Suprapubic skin (tissue), 4 donors: ENCODE data around the gene PLOD2.

Experiments used
- CTCF ChIP-seq, 2 donors: fragments of 200-600 bp in 1 of 2; fragments of 450-650 bp in 1 of 2; sonication (generic) in 1 of 2; IDR thresholded peaks; one replicate each; pipeline ENCODE4 v1.5.1; 2016 to 2019; ENCODE audit warnings: antibody characterized with exemption in 2 of 2, mild to moderate bottlenecking in 1 of 2, moderate library complexity in 1 of 2
- EP300 ChIP-seq: sonication (generic); formaldehyde crosslinking; IDR thresholded peaks from one replicate; pipeline ENCODE4 v1.6.1; 2017; ENCODE audit warnings: antibody characterized with exemption
- POLR2A ChIP-seq, 2 donors: fragments of 450-650 bp; IDR thresholded peaks; one replicate each; pipeline ENCODE4 v1.6.1; 2017; ENCODE audit warnings: antibody characterized with exemption in 2 of 2, mild to moderate bottlenecking in 2 of 2, moderate library complexity in 2 of 2
- POLR2AphosphoS5 ChIP-seq, 3 donors: sonication (generic); formaldehyde crosslinking; IDR thresholded peaks; one replicate each; pipeline ENCODE4 v1.6.1; 2017; ENCODE audit warnings: antibody characterized with exemption in 3 of 3

DNA sequence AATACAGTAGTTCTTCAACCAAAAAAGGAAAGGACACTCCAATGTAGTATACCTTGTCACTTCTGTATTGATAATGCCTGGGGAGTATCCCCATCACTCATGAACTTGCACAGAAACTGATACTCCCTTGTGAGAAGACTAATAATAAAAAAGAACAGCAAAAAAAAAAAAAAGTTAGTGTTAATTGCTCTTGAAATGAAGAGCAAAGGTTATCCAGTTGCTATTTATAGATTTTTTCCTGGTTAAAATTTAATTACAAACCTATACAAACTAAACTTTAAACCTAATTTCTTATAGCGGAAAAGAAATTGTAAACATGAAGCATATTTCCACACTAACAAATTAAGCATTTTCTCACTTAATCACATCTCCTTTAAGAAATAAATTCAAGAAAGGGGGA, 6.7 kb downstream of the PLOD2 start:
- TF ChIP-seq CTCF (IDR thresholded peaks at IDR 0.05), result no peak
- TF ChIP-seq POLR2A (IDR thresholded peaks at IDR 0.05), result no peak
- TF ChIP-seq EP300, result no peak
- TF ChIP-seq POLR2AphosphoS5 (IDR thresholded peaks at IDR 0.05), result no peak
